Panc1 (cell line): ENCODE data around the gene GRM4. TPM values are rescaled to one million over a fixed set of nuclear protein-coding genes. Genes with fewer than 3 reads are reported as not detected.
A peak's percentile ranks its signal among the peaks of the same experiment; 100 is the strongest.

Source experiments
- ATAC-seq: fragments of 200-7000 bp; cut with Tn5 transposase; 2 replicates; pipeline ENCODE4 v1.9.1; 2020; ENCODE audit warnings: mild to moderate bottlenecking, moderate library complexity
- BruUV-seq: library from RNA; stranded (reverse); fragments of 400-500 nt; replicated peaks from 2 replicates; lab custom pipeline; 2021; lab: Mats Ljungman, UMichigan
- CTCF ChIA-PET: fragments of 300-600 bp; sonication (Branson Sonifier 250); formaldehyde crosslinking; loops from one replicate; lab custom pipeline; 2022; ENCODE audit warnings: antibody characterized with exemption; lab: Charles Lee
- POLR2A ChIA-PET: fragments of 300-600 bp; sonication (Branson Sonifier 250); formaldehyde crosslinking; loops from one replicate; lab custom pipeline; 2022; ENCODE audit warnings: antibody characterized with exemption; lab: Charles Lee
- DNase-seq: peaks from one replicate; pipeline ENCODE4 v3.0.0-alpha.2; 2010; ENCODE audit warnings: low read depth, low spot score
- H3K27ac ChIP-seq: 2 replicates; pipeline ENCODE4 v1.5.1; 2011; ENCODE audit warnings: mild to moderate bottlenecking, low read length, inconsistent platforms
- H3K27me3 ChIP-seq: fragments of 200-500 bp; sonication (Bioruptor generic); 2 replicates; pipeline ENCODE4 v1.6.0; 2014; ENCODE audit warnings: low read length, inconsistent platforms; ENCODE audit not compliant: control insufficient read depth, insufficient read depth
- H3K36me3 ChIP-seq: fragments of 200-500 bp; sonication (Bioruptor generic); 2 replicates; pipeline ENCODE4 v1.5.1; 2014; ENCODE audit warnings: inconsistent platforms, mild to moderate bottlenecking, low read length, moderate library complexity; ENCODE audit not compliant: control insufficient read depth, insufficient read depth
- H3K4me1 ChIP-seq: 2 replicates; pipeline ENCODE4 v1.5.1; 2011; ENCODE audit warnings: inconsistent platforms, mild to moderate bottlenecking, low read length, moderate library complexity; ENCODE audit not compliant: control insufficient read depth, insufficient read depth
- H3K4me3 ChIP-seq, 2 experiments: 2 replicates each; pipeline ENCODE4 v1.5.1; 2011 to 2012; ENCODE audit warnings: low read depth in 2 of 2, low read length in 2 of 2, mild to moderate bottlenecking in 2 of 2, inconsistent platforms in 1 of 2, moderate library complexity in 1 of 2
- H3K9me3 ChIP-seq: fragments of 200-500 bp; sonication (Bioruptor generic); 2 replicates; pipeline ENCODE4 v1.5.1; 2014; ENCODE audit warnings: low read depth, mild to moderate bottlenecking, inconsistent platforms, low read length, moderate library complexity; ENCODE audit not compliant: control insufficient read depth, insufficient read depth
- POLR2AphosphoS5 ChIP-seq: IDR thresholded peaks from 2 replicates; pipeline ENCODE4 v1.6.1; 2012; ENCODE audit warnings: mild to moderate bottlenecking, low read depth, low read length, moderate library complexity
- SIN3A ChIP-seq: IDR thresholded peaks from 2 replicates; pipeline ENCODE4 v1.6.1; 2012; ENCODE audit warnings: low read depth, mild to moderate bottlenecking, low read length, moderate library complexity, borderline replicate concordance; ENCODE audit not compliant: insufficient read depth
- TCF7L2 ChIP-seq: IDR thresholded peaks from 2 replicates; pipeline ENCODE4 v1.6.1; 2011; ENCODE audit warnings: mild to moderate bottlenecking, low read depth, low read length, inconsistent platforms
- in situ Hi-C: cut with HindIII; loops from 2 replicates; pipeline ENCODE4 v1.10.0; 2016; ENCODE audit warnings: low sequenced_read_pairs, low pct_unique_long_range_greater_than_20kb
- intact Hi-C: fragments of 100-400 bp; cut with micrococcal nuclease; formaldehyde crosslinking; loops from one replicate; pipeline ENCODE4 v1.10.0; 2022; ENCODE audit not compliant: unreplicated experiment
- total RNA-seq: library from RNA; stranded (reverse); gene quantifications from one replicate; pipeline ENCODE4 v1.2.1, GENCODE V29; 2021; ENCODE audit not compliant: unreplicated experiment
- TF ChIP-seq, protein P1 (sequence below), 2 experiments: IDR thresholded peaks; 2 replicates each; pipeline ENCODE4 v1.6.1; 2011 to 2012; ENCODE audit warnings: low read depth in 2 of 2, control low read depth in 1 of 2, low read length in 1 of 2, mild to moderate bottlenecking in 1 of 2, moderate library complexity in 1 of 2; ENCODE audit not compliant: insufficient read depth in 1 of 2
- TF ChIP-seq, protein P2 (sequence below): fragments of 450-650 bp; IDR thresholded peaks from 2 replicates; pipeline ENCODE4 v1.5.1; 2017; ENCODE audit warnings: mild to moderate bottlenecking

The GRM4 gene
- total RNA-seq, 1 experiment from 2014 or later: 1.3 TPM

- intact Hi-C loops: no loop called here
- TF ChIP-seq TCF7L2 (no peak), SIN3A (no peak), POLR2AphosphoS5 (no peak)
- TF ChIP-seq, protein P1, sequence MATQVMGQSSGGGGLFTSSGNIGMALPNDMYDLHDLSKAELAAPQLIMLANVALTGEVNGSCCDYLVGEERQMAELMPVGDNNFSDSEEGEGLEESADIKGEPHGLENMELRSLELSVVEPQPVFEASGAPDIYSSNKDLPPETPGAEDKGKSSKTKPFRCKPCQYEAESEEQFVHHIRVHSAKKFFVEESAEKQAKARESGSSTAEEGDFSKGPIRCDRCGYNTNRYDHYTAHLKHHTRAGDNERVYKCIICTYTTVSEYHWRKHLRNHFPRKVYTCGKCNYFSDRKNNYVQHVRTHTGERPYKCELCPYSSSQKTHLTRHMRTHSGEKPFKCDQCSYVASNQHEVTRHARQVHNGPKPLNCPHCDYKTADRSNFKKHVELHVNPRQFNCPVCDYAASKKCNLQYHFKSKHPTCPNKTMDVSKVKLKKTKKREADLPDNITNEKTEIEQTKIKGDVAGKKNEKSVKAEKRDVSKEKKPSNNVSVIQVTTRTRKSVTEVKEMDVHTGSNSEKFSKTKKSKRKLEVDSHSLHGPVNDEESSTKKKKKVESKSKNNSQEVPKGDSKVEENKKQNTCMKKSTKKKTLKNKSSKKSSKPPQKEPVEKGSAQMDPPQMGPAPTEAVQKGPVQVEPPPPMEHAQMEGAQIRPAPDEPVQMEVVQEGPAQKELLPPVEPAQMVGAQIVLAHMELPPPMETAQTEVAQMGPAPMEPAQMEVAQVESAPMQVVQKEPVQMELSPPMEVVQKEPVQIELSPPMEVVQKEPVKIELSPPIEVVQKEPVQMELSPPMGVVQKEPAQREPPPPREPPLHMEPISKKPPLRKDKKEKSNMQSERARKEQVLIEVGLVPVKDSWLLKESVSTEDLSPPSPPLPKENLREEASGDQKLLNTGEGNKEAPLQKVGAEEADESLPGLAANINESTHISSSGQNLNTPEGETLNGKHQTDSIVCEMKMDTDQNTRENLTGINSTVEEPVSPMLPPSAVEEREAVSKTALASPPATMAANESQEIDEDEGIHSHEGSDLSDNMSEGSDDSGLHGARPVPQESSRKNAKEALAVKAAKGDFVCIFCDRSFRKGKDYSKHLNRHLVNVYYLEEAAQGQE (IDR thresholded peaks at IDR 0.05; ENCODE audit: insufficient read depth in 1 of 2, low read depth in 2 of 2, low read length in 1 of 2): no peak
- TF ChIP-seq, protein P2, sequence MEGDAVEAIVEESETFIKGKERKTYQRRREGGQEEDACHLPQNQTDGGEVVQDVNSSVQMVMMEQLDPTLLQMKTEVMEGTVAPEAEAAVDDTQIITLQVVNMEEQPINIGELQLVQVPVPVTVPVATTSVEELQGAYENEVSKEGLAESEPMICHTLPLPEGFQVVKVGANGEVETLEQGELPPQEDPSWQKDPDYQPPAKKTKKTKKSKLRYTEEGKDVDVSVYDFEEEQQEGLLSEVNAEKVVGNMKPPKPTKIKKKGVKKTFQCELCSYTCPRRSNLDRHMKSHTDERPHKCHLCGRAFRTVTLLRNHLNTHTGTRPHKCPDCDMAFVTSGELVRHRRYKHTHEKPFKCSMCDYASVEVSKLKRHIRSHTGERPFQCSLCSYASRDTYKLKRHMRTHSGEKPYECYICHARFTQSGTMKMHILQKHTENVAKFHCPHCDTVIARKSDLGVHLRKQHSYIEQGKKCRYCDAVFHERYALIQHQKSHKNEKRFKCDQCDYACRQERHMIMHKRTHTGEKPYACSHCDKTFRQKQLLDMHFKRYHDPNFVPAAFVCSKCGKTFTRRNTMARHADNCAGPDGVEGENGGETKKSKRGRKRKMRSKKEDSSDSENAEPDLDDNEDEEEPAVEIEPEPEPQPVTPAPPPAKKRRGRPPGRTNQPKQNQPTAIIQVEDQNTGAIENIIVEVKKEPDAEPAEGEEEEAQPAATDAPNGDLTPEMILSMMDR: no peak
These were observed 1.1 kb upstream of the GRM4 start for GRCh38 chr6:34146801-34147592.

DNA sequence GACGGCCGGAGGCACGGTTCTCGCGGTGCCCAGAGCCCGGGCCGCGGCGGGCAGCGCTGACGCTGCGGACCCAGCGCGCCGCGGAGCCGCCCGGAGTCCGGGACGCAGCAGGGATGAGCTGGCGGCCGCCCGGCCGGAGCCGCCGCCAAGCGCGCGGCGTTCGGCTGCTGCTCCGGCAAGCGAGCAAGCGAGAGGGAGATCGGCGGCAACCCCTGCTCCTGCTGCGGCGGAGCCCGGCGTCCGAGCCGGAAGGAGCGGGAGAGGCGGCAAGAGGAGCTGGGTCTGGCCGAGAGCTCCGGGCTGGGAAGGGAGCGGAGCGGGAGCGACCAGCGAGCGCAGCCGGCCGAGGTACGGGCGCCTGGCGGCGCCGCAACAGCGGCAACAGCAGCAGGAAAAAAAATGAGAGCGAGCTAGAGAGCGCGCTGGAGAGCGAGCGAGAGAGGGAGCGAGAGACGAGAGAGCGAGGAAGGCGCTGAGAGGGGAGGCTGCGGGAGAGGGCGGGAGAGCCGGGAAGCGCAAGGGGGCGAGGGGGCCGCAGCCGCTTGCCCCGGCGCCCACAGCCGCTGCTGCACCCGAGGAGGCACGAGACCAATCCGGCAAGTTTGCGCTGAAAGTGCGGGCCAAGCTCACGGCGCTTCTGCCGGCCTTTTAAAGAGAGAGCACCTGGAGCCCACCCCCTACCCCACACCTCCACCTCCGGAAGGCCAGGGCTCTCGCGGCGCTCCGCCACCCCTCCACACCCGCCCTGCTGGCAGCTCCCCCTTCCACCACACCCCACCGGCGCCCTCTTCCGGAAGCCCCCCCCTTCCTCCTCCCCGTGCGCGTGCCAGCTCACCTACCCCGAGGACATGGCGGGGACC lies 496 bp downstream of the GRM4 start:
- no peaks in the 10 kb centered on the region; the same call in 1 of the 2 replicates for H3K27me3 ChIP-seq
- intact Hi-C loops: no loop called here
- H3K27ac ChIP-seq: no peak overlapping the region
- ChIA-PET POLR2A (interaction anchor here (0.6 kb wide), 1 partner anchor 9 kb away, joined by 3 read pairs; no protein-coding TSS in a partner anchor), CTCF (interaction anchor here (0.6 to 1.2 kb wide), 5 partner anchors 9 to 734 kb away, joined by 3 to 7 read pairs (median 5); no protein-coding TSS in a partner anchor)
- H3K36me3 ChIP-seq: no peaks in the 10 kb centered on the region
- peak overlapping the region; percentile 44 to 46 for H3K4me3 ChIP-seq
- no peaks in the 10 kb centered on the region for H3K9me3 ChIP-seq
- TF ChIP-seq POLR2AphosphoS5: no peak
- TF ChIP-seq, protein P1 (IDR thresholded peaks at IDR 0.05; ENCODE audit: insufficient read depth in 1 of 2, low read depth in 2 of 2, low read length in 1 of 2): peak in 1 of 2 experiments; percentile 45; a peak in 1 of 4 replicates
- TF ChIP-seq, protein P2: peak; percentile 56
- peaks cover 5% of the 10 kb centered on the region; the same call in 1 of the 2 replicates for H3K4me1 ChIP-seq
- in situ Hi-C loops: no loop called here
- ATAC-seq: peak; percentile 72
- no peak for DNase-seq
- BruUV-seq: no TSS peak

More at GRCh38 chr6:34146801-34147592, 1.1 kb upstream of the GRM4 start:
- Histone ChIP-seq H3K36me3 (no peaks in the 10 kb centered on the region), H3K9me3 (no peaks in the 10 kb centered on the region), H3K4me3 (no peak overlapping the region), H3K27ac (no peak overlapping the region), H3K27me3 (no peaks in the 10 kb centered on the region; the same call in 1 of the 2 replicates), H3K4me1 (peaks cover 5% of the 10 kb centered on the region; the same call in 1 of the 2 replicates)
- ATAC-seq (no peak), DNase-seq (no peak)
- POLR2A ChIA-PET: interaction anchor here (0.7 kb wide), 1 partner anchor 8 kb away, joined by 3 read pairs; no protein-coding TSS in a partner anchor
- in situ Hi-C loops: no loop called here
- CTCF ChIA-PET: no interaction called here
- no TSS peak for BruUV-seq
